ENCODE measurements around the gene TCEANC2.

GRCh38 chr1:54070171-54070837 lies 16.9 kb downstream of the TCEANC2 start:
- TF ChIP-seq CTCF (IDR thresholded peaks at IDR 0.05 in 4 of 5, conservative IDR thresholded peaks at IDR 0.05 in 1 of 5), result peak; percentile 40 to 72 (median 66)
- TF ChIP-seq POLR2A (IDR thresholded peaks at IDR 0.05), result no peak
